ENCODE data around the gene LRRTM4.
"Not testable (repeated sequence)": the region's sequence is repeated elsewhere in the genome, so short reads cannot be mapped to it uniquely, and the experiment has no call there.

Gene LRRTM4

DNA sequence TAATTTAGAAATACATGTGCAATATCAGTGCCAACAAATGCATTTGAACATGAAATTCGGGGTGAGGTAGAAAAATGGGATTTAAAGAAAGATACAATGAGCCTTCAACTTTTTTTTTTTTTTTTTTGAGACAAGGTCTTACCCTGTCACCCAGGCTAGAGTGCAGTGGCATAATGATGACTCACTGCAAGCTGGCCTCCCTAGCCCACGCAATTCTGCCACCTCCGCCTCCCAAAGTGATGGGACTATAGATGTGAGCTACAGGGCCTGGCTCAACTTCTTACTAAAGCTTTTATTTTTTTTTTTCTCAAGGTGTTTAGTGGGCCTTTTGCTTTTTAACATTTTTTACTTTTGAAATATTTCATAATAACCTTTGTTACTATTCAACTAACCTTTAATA is 365.6 kb downstream of the LRRTM4 start:
- DNase-seq, result no peak

DNA sequence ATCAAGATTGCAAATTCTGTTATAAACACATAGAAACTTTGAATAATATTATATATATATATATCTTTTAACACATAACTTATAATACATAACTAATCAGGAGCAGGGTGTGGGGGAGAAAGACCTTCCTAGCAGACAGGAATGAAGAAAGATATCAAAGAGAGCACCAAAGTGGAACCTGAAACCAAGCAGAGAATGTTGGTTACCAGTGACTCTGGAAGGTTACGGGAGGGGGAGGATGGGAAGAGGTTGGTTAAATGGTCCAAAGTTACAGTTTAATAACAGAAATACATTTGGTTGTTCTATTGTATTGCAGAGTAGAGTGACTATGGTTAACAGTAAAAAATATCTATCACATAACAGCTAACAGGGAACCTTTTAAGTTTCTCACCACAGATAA is 366.7 kb downstream of the LRRTM4 start:
- no peak for DNase-seq

DNA sequence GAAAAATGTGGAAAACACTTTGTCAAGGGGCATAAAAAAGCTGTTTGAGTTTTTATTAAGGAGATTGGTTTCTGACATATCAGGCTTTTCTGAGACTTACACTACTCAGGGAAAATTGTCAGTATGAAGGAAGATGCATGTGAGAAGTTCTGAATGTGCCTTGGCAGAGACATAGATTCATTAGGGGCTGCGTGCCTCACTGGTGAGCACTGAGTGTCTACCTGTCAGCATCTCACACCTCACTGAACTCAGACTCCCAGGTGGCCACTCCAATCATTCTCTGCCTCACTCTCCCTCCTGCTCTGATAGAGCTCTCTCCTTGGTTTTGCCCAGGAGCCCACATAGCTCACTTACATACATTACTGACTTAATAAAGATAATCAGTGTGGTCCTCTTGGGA is 372.6 kb downstream of the LRRTM4 start:
- no peak for DNase-seq

DNA sequence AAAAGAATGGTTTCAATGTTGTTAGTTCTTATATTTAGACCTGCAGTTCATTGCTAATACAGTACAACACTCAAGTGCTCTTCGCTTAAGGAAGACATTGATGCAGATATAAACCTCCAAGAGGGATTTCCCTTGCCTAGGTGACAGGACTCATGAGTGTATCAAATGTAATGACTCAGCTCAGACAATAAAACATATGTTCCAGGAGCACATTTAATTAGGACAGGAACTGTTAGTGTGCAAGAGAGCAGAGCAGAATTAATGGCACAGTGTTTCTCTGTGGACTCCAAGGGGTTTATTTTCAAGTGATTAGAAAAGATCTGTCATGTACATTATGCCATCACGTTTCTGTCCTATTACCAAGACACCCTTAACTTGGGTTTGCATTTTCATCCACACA is 375.0 kb downstream of the LRRTM4 start:
- no peak for DNase-seq

DNA sequence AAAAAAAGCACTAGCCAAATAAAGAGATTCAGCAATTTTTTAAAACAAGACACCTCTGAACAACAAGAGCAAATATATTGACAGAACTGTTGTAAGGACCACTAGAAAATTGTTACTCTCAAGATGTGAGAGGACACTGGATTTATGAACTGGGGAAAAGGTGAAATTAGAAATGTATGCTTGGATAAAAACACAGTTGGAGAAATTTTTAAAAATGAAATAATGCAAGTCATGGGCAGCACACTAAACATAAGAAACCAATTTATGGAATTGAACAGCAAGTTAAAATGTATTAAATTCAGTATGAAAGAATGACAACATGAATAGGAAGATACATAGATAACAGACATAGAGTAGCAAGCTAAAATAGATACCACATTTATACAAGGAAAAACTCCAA is 377.4 kb downstream of the LRRTM4 start:
- no peak for DNase-seq

DNA sequence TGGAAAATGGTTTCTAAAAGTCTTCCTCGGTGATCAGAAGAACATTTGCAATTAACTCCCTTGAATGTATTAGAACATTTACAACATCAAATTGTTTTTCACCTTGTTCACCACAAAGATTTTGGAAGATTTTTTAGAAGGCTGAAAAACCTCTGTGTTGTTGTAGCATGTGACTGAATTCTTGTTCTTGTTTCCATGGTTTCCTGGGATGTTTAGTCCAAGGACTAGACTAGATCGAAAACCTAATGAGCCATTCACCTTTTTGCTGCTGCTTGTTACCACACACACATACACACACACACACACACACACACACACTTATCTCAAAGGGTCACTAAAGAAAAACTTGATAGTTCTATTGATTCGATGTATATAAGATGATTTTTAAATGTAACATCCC is 380.0 kb downstream of the LRRTM4 start:
- DNase-seq, result no peak

DNA sequence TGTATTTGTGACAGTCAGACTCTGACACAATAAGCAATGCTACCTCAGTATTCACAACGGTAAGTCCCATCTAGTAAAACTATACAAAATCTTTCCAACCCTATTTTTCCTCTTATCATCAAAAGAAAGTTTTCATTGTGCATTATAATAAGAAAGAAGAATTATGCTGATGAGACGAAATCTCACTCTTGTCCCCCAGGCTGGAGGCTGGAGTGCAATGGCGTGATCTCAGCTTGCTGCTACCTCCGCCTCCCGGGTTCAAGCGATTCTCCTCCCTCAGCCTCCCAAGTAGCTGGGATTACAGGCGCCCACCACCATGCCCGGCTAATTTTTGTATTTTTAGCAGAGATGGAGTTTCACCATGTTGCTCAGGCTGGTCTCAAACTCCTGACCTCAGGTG is 393.7 kb downstream of the LRRTM4 start:
- not testable (repeated sequence) for DNase-seq

DNA sequence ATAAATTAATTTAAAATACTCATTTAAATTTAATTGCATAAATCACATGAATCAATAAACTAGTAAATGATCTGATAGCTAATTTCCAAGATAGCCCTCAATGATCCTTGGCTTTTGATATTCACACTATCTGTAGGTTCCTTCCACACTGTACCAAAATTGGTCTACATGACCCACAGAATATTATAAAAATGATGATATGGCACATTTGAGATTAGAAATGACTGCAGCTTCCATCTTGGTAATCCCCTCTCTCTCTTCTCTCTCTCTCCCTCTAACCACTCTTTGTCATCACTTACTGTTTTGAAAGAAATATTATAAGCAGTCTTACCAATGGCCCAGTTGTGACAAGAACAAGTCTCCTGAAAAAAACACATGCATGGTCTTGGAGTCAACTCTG is 394.8 kb downstream of the LRRTM4 start:
- DNase-seq, result no peak

DNA sequence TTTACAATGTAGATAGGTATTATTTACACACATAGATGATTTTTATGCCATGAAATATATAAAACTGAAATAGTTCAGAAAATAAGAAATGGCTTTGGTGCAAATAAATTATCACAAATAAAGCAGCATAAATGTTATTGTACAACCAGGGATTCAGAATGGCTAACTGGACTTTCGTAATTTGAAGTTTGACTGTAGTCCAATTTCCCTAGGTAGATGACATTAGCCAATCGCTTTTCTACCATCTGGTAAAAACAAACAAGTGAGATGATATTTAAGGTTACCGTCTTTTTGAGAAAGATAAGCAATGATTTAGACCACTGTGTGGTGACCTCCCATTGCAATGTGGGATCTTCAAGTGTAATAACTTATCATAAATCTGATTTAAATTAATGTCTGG is 400.7 kb downstream of the LRRTM4 start:
- no peak for DNase-seq

DNA sequence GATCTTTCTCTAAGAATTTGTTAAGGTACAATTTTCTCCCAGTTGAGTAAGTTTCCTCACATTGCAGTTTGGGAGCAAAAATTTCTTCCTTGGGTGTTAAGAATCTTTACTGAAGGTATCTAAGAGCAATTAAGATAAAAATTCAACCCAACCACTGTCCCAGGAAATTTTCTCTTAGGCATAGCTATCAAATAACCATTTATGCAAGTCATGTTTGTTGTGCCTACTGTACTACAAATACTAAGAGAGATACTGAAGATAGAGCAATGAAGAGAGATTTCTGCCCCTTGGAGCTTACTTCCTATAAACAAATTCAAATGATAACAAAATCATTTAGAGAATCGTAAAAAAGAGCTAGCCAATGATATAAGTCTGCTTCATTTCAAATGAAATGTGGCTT is 402.8 kb downstream of the LRRTM4 start:
- DNase-seq, result no peak

DNA sequence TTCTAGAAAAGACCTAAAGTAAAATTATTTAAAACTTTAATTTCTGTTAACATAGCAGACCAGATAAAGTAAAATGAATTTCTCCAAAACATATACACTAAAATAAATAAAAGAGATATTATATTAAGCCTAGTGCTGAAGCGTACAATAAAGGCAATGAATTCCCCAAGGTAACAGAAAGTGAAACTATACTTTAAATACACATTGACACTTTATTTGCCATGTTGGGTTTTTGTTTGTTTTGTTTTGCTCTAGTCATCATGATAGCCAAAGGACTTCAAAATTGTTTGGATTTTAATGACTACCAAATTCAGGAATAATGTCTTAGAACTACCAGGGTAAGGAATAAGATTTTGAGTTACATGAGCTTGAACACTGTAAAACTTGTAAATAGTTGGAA is 413.3 kb downstream of the LRRTM4 start:
- no peak for DNase-seq

DNA sequence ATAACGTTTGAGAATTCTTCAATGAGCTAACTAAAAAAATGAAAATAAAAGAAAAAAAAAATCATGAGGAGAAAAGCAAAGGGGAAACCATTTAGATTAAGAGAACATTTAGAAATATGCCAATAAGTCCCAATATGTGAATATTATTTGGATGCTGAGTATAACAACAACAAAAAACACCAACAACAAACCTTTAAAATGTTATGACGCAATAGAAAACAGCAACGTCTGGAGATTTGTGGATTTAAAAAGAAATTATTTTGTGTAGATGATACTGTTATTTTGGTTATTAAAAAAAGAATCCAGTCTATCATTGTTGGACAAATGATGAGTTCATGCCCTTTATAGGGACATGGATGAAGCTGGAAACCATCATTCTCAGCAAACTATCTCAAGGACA is 417.2 kb downstream of the LRRTM4 start:
- no peak for DNase-seq

DNA sequence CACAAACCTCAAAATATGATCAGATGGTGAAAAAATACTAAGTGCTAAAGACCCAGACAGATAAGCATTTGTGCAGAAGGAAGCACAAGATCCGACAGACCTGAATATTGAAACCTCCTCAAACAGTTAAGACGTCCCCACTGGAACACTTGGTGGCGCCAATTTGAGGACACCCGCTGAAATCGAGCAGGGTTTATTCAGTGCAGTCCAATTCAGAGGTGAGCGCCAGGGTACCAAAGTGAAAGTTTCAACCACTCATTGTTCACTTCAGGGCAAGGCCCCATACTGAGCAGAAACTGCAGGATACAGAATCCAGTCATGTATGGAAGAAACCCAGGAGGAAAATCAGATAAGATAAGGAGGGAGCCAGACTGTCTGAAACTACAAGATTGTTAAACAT is 417.6 kb downstream of the LRRTM4 start:
- DNase-seq, result no peak

DNA sequence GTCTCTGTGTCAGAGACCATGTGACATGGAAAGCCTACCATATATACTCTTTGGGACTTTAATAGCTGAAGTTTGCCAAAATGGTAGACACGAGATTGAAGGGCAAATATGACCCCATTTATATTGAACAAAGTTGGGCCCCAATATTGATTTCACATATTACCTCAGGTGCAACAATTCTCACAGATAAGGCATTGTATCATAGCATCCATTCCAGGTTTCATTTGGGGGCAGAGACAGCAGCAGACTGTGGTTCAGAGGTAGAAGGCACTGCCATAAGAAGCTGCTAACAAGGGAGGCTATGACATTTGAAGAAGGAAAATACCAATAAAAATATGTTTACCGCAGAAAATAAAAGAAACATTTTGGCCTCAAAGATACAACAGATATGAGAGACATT is 419.2 kb downstream of the LRRTM4 start:
- DNase-seq, result no peak

DNA sequence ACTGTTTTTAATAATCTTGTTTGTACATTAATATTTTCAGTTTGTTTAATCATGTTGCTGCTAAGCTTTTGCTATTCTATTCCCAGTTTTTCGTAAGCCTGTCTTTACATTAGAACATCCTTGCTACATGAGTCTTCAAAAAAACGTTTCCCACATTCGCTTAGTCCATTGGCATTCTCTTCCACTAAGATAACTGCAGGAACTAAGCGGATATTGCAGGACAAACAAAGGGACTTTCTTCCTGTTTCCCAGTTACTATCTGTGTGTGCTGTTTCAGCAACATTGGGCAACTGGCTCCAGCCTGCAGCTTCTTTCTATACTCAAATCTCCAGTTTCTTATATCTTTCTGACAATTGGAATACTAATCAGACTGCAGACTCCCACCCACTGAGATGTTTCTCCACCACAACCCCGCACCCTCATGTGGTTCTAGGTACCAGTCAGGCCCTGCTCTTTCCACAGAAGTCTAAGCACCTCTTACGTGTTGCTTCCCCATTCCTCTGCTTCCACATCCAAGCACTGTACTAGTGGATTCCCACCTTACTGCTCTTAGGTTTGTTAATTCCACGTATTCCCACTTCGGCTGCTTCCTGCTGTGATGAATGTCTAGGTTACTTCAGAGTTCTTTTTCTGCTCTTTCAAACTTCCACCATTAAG is 420.3 kb downstream of the LRRTM4 start:
- no peak for DNase-seq

DNA sequence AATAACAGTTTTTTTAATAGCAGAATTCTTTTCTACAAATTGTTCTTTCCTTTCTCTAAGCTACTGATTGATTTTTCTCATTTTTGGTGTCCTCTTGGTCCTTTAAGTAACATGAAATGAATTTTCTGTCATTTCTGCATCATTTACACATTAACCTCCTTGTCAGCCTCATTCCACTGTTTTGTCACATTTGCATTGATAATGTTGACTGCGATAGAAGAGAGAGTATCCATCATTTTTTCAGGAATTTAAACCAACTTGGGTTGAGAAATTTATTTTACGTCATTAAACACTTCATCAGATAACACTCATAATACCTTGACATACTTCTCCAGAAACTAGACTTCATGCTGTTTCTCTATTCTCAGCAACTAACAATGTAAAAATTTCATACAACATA is 422.2 kb downstream of the LRRTM4 start:
- DNase-seq, result no peak

DNA sequence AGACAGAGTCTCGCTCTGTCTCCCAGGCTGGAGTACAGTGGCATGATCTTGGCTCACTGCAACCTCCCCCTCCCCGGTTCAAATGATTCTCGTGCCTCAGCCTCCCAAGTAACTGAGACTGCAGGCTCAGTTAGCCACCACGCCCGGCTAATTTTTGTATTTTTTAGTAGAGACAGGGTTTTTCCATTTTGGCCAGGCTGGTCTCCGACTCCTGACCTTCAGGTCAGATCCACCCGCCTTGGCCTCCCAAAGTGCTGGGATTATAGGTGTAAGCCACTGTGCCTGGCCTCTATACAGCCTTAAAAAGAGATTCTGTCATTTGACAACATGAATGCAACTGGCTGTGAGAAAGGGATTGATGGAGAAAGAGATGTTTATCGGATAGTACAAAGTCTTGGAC is 426.7 kb downstream of the LRRTM4 start:
- not testable (repeated sequence) for DNase-seq

DNA sequence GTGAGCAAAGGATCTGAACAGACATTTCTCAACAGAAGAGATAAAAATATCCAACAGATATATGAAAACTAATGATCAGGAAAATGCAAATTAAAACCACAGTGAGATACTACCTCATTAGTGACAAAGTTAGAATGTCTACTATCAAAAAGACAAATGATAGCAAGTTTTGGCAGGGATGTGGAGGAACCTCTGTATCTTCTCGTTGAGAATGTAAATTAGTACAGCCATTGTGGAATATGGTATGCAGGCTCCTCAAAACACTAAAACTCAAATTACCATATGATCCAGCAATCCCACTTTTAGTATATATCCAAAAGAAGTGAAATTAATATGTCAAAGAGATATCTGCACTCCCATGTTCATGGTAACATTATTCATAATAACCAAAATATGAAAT is 427.1 kb downstream of the LRRTM4 start:
- no peak for DNase-seq

DNA sequence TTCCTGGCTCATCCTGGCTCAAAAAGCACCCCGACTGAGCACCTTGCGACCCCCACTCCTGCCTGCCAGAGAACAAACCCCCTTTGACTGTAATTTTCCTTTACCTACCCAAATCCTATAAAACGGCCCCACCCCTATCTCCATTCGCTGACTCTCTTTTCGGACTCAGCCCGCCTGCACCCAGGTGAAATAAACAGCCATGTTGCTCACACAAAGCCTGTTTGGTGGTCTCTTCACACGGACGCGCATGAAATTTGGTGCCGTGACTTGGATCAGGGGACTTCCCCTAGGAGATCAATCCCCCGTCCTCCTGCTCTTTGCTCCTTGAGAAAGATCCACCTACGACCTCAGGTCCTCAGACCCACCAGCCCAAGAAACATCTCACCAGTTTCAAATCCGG is 433.8 kb downstream of the LRRTM4 start:
- DNase-seq, result not testable (repeated sequence)

DNA sequence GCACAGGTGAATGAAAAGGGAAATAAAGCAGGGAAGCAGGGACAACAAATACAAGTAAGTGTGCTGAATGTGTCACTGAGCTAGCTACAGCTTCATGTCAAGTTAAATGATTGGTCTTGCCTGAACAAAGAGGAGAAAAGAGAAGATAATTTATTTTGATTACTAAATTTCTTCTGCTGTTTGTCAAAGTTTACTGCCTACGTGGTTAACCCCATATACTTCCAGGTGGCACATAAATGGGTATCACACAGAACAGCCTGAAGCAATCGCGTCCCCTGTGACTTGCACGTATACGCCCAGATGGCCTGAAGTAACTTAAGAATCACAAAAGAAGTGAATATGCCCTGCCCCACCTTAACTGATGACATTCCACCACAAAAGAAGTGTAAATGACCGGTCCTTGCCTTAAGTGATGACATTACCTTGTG is 434.2 kb downstream of the LRRTM4 start:
- DNase-seq, result no peak

DNA sequence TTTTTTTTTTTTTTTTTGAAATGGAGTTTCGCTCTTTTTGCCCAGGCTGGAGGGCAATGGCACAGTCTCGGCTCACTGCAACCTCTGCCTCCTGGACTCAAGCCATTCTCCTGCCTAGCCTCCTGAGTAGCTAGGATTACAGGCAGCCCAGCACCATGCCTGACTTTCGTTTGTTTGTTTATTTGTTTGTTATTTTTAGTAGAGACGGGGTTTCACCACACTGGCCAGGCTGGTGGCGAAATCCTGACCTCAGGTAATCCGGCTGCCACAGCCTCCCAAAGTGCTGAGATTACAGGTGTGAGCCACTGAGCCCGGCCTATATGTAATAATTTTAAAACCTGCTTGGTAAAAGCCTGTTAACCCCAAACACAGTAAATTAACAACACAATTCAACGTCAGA is 435.7 kb downstream of the LRRTM4 start:
- no peak for DNase-seq

DNA sequence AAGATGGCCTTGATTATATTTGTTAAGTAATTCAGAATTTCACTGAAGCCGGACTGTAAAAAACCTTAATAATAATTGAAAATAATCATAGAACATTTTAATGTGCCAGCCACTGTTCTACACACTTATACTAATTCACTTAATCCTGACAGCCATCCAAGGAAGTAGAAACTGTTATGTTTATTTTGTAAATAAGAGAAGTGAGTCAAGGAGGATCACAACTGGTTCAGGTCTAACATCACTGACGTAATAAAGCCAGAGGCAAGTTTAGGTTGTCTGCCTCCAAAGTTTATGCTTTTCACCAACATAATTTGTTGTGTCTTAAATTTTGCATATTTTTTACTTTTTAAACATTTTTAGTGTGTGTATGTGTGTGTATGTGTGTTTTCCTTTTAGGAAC is 436.1 kb downstream of the LRRTM4 start:
- DNase-seq, result no peak

DNA sequence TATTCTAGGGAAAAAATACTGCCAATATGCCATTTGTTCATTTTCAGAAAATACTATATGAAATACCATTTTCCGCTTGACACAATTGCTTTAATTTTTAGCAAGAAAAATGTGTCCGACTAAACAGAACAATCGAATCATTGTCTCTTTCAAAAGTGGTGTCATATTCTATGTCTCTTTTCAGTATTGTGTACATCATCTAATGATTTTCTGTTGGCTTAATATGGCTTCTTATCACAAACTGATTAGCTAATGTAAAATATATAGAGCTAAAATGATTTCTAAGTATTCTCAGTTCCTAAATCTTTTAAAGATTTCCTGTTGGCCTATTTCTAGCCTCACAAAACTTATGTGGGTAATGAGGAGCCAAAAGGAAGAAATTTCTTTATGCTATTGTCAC is 436.6 kb downstream of the LRRTM4 start:
- DNase-seq, result no peak

DNA sequence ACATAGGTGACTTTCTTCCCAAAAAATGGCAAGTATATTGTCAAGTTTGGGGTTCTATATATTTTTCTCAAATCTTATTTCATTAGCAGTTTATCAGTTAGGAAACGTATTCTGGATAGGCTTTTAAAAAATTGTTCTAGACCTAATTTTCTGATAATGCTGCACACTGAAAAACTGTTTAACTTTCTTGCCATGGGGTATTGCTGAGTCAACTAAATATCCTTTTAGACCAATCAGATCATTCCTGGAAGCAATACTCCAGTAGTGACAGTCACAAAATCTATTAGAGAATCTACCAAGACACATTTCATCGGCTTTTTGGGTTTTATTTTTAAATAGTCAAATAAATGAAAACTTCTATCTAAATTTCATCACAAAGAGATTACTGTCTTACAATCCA is 440.6 kb downstream of the LRRTM4 start:
- no peak for DNase-seq

DNA sequence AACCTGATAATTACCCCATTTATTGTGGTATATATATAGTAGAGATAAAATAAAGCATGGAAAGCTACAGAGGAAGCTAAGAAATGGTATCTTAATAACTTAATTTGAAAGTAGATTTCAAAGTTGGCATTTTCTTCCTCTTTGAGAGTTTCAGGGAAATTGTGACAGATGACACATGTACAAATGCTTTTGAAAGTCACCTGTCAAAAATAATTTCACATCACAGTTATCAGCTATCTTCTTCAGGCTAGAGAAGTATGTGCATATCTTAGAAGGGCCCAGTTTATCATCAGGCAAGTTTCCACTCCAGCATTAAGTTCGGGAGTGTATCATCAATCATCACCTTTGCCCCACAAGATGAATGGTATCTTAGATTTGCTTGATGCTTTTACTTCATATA is 457.9 kb downstream of the LRRTM4 start:
- no peak for DNase-seq

DNA sequence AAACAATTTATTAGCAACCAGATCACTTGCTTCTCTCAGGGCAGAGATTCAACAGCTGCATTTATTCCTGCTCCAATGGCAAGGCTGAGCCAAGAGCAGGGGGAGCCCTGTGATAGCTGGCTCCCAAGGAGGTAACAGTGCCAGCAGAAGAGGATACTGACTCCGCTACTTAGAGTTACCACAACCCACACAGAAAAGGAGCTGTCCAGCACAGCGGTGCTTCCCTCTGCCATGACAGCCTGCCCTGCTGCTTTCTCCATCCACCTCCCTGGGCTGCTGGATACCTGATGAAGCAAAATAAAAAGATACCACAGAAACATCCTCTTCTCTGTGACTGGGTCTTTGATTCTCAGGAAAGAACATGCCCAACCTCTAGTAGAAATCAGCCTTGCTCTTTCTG is 467.2 kb downstream of the LRRTM4 start:
- no peak for DNase-seq

Measured in activated CD8-positive, alpha-beta memory T cell treated with anti-CD3 and anti-CD28 coated beads, Interleukin-2, amount 50 U/mL, for 48 hours (primary cell).